Small intestine (tissue), 7 donors: ENCODE measurements around the gene OLFM2. TPM values are rescaled to one million over a fixed set of nuclear protein-coding genes. Genes with fewer than 3 reads are reported as not detected.

Source experiments
- DNase-seq, 2 donors: peaks; one replicate each; pipeline versions ENCODE4 v3.0.0 to v3.0.0-alpha.2; 2013
- FAIRE-seq: peaks from 2 replicates; lab custom pipeline; 2012; peaks lifted over from hg19 to GRCh38; lab: Jason Lieb, UNC
- H3K27ac ChIP-seq, 3 donors: one replicate each; pipeline ENCODE4 v1.5.1; 2013; ENCODE audit warnings: low read length in 2 of 3, mild to moderate bottlenecking in 2 of 3, control low read depth in 1 of 3, inconsistent platforms in 1 of 3, low read depth in 1 of 3, moderate library complexity in 1 of 3
- H3K27me3 ChIP-seq, 3 donors: one replicate each; pipeline ENCODE4 v1.6.1; 2013; ENCODE audit warnings: low read length in 3 of 3, inconsistent platforms in 1 of 3; ENCODE audit not compliant: control insufficient read depth in 3 of 3, insufficient read depth in 3 of 3
- H3K36me3 ChIP-seq, 3 donors: one replicate each; pipeline ENCODE4 v1.6.1; 2013; ENCODE audit warnings: low read length in 3 of 3, inconsistent platforms in 1 of 3, low read depth in 1 of 3, mild to moderate bottlenecking in 1 of 3, moderate library complexity in 1 of 3; ENCODE audit not compliant: control insufficient read depth in 3 of 3, insufficient read depth in 2 of 3
- H3K4me1 ChIP-seq, 3 donors: one replicate each; pipeline ENCODE4 v1.6.1; 2013; ENCODE audit warnings: low read length in 2 of 3, inconsistent platforms in 1 of 3, low read depth in 1 of 3, mild to moderate bottlenecking in 1 of 3, moderate library complexity in 1 of 3; ENCODE audit not compliant: control insufficient read depth in 3 of 3, insufficient read depth in 2 of 3
- H3K4me3 ChIP-seq, 3 donors: one replicate each; pipeline ENCODE4 v1.5.1; 2013; ENCODE audit warnings: low read length in 3 of 3, control low read depth in 1 of 3, inconsistent platforms in 1 of 3, low read depth in 1 of 3, mild to moderate bottlenecking in 1 of 3, moderate library complexity in 1 of 3
- H3K9me3 ChIP-seq, 2 donors: one replicate each; pipeline ENCODE4 v1.6.1; 2013; ENCODE audit warnings: low read depth in 1 of 2, low read length in 1 of 2; ENCODE audit not compliant: control insufficient read depth in 2 of 2, insufficient read depth in 1 of 2
- WGBS, 3 donors: extraction: QIAGEN DNeasy Blood & Tissue Kit; methylation state at CpG; one replicate each; pipeline ENCODE4 v1.1.7; 2013; 5-methylcytosine and 5-hydroxymethylcytosine counted together
- polyA plus RNA-seq, 4 donors: library from polyadenylated mRNA; stranded (reverse) in 3 of 4; unstranded in 1 of 4; fragments of 200-250 nt in 3 of 4; fragments of 120-200 nt in 1 of 4; gene quantifications; one replicate each; pipeline versions ENCODE4 v1.2.1 to v1.2.3, GENCODE V29; 2013
- donor health status: healthy with polysubstance abuse.
- donor health status: control.
- donor health status: control.
- donor health status: Bipolar disorder and iron deficiency.
- donor health status: healthy.

Gene OLFM2
- polyA plus RNA-seq, 4 donors: 0.45 to 8.4 (median 1.9) TPM

GRCh38 chr19:9917321-9917720 lies 19.0 kb downstream of the OLFM2 start:
- Histone ChIP-seq H3K4me1 (peaks cover 0 to 5% (median 2%) of the 10 kb centered on the region in 3 donors), H3K27ac (no peak overlapping the region), H3K36me3 (no peaks in the 10 kb centered on the region), H3K27me3 (peaks cover 0 to 30% (median 8%) of the 10 kb centered on the region in 3 donors), H3K4me3 (no peak overlapping the region), H3K9me3 (no peaks in the 10 kb centered on the region)
- FAIRE-seq (no peak), DNase-seq (peak; percentile 33 to 47)
- WGBS, 3 donors: 7 to 8% (median 8%) methylated on average over 3 of the region's 3 CpGs

GRCh38 chr19:9916719-9917118 lies 19.6 kb downstream of the OLFM2 start:
- DNase-seq: no peak
- Histone ChIP-seq H3K4me3 (no peak overlapping the region), H3K27me3 (peaks cover under 1 to 36% (median 10%) of the 10 kb centered on the region in 3 donors), H3K9me3 (no peaks in the 10 kb centered on the region), H3K4me1 (peaks cover 0 to 5% (median 2%) of the 10 kb centered on the region in 3 donors), H3K36me3 (no peaks in the 10 kb centered on the region), H3K27ac (no peak overlapping the region)
- 46 to 47% (median 46%) methylated on average over 6 of the region's 6 CpGs for WGBS, 3 donors
- FAIRE-seq: no peak

- no peaks in the 10 kb centered on the region for H3K36me3 ChIP-seq
- H3K27me3 ChIP-seq: peaks cover 2 to 36% (median 13%) of the 10 kb centered on the region in 3 donors
- no peak overlapping the region for H3K27ac ChIP-seq
- H3K4me3 ChIP-seq: peak overlapping the region in 2 of 3 donors; percentile 28 to 48
- H3K4me1 ChIP-seq: peaks cover 0 to 5% (median 2%) of the 10 kb centered on the region in 3 donors
- WGBS, 3 donors: 0 to 1% (median 1%) methylated on average over 45 to 65 of the region's 65 CpGs
- DNase-seq (peak; percentile 47 to 73), FAIRE-seq (no peak)
- no peaks in the 10 kb centered on the region for H3K9me3 ChIP-seq
Measured at GRCh38 chr19:9914315-9915207, 21.8 kb downstream of the OLFM2 start.

- peaks cover 2 to 36% (median 13%) of the 10 kb centered on the region in 3 donors for H3K27me3 ChIP-seq
- FAIRE-seq: no peak
- H3K4me3 ChIP-seq: peak overlapping the region in 2 of 3 donors; percentile 28 to 48
- H3K36me3 ChIP-seq: no peaks in the 10 kb centered on the region
- peaks cover 0 to 5% (median 2%) of the 10 kb centered on the region in 3 donors for H3K4me1 ChIP-seq
- no peak overlapping the region for H3K27ac ChIP-seq
- H3K9me3 ChIP-seq: no peaks in the 10 kb centered on the region
- no peak for DNase-seq
- WGBS, 3 donors: 2 to 7% (median 3%) methylated on average over 6 to 27 of the region's 27 CpGs
Measured at GRCh38 chr19:9914001-9914314, 22.4 kb downstream of the OLFM2 start.

GRCh38 chr19:9913237-9914000 lies 22.9 kb downstream of the OLFM2 start:
- DNase-seq (no peak), FAIRE-seq (no peak)
- H3K36me3 ChIP-seq: no peaks in the 10 kb centered on the region
- H3K27me3 ChIP-seq: peaks cover 2 to 36% (median 13%) of the 10 kb centered on the region in 3 donors
- H3K4me1 ChIP-seq: peaks cover 0 to 5% (median 2%) of the 10 kb centered on the region in 3 donors
- WGBS, 3 donors: 3 to 10% (median 8%) methylated on average over 26 to 95 of the region's 95 CpGs
- peak overlapping the region; percentile 5 to 48 (median 9) for H3K4me3 ChIP-seq
- no peaks in the 10 kb centered on the region for H3K9me3 ChIP-seq
- no peak overlapping the region for H3K27ac ChIP-seq

GRCh38 chr19:9912551-9913236 lies 23.6 kb downstream of the OLFM2 start:
- FAIRE-seq: no peak
- H3K4me3 ChIP-seq: peak overlapping the region in 1 of 3 donors; percentile 5
- no peaks in the 10 kb centered on the region for H3K36me3 ChIP-seq
- H3K9me3 ChIP-seq: no peaks in the 10 kb centered on the region
- 31 to 35% (median 33%) methylated on average over 19 to 24 of the region's 24 CpGs for WGBS, 3 donors
- no peak overlapping the region for H3K27ac ChIP-seq
- DNase-seq: no peak
- H3K4me1 ChIP-seq: peaks cover 0 to 5% (median 2%) of the 10 kb centered on the region in 3 donors
- H3K27me3 ChIP-seq: peaks cover 2 to 36% (median 13%) of the 10 kb centered on the region in 3 donors

GRCh38 chr19:9911524-9912185 lies 24.7 kb downstream of the OLFM2 start:
- Histone ChIP-seq H3K36me3 (no peaks in the 10 kb centered on the region), H3K4me1 (peaks cover 0 to 5% (median 2%) of the 10 kb centered on the region in 3 donors), H3K4me3 (no peak overlapping the region), H3K27me3 (peaks cover 2 to 36% (median 13%) of the 10 kb centered on the region in 3 donors), H3K9me3 (no peaks in the 10 kb centered on the region), H3K27ac (no peak overlapping the region)
- WGBS, 3 donors: 54 to 67% (median 60%) methylated on average over 6 of the region's 6 CpGs
- FAIRE-seq (no peak), DNase-seq (no peak)
